ENCODE data around the gene HDAC6. TPM values are rescaled to one million over a fixed set of nuclear protein-coding genes. Genes with fewer than 3 reads are reported as not detected.

HDAC6 gene
- total and polyA plus RNA-seq, 4 donors: 39.7 to 90.8 (median 78.4) TPM

- ATAC-seq (ENCODE audit: insufficient read depth, low FRiP score) (no peak), DNase-seq (no peak)
- Histone ChIP-seq H3K4me1 (ENCODE audit: control insufficient read depth in 5 of 5, insufficient read depth in 5 of 5, low read length in 5 of 5) (no peaks in the 10 kb centered on the region), H3K9ac (ENCODE audit: insufficient read depth in 1 of 2, low read length in 2 of 2) (no peak within 1 kb of the TSS), H3K27me3 (ENCODE audit: control insufficient read depth in 3 of 3, insufficient read depth in 3 of 3, low read length in 2 of 3) (peaks cover 0 to 19% (median 2%) of the 10 kb centered on the region in 3 donors), H3K27ac (ENCODE audit: low read depth in 1 of 2, low read length in 1 of 2) (no peak within 1 kb of the TSS), H3K36me3 (ENCODE audit: control insufficient read depth in 4 of 4, insufficient read depth in 4 of 4, low read length in 4 of 4) (peaks cover 0 to 10% (median 0%) of the 10 kb centered on the region in 4 donors), H3K9me3 (ENCODE audit: control insufficient read depth in 4 of 4, insufficient read depth in 3 of 4, low read length in 3 of 4) (peaks cover 0 to 25% (median 0%) of the 10 kb centered on the region in 4 donors), H3K4me3 (no peak within 1 kb of the TSS)
- no peak for TF ChIP-seq CTCF (IDR thresholded peaks at IDR 0.05; ENCODE audit: control extremely low read depth, extremely low read depth)
- 20 to 66% methylated on average over 31 to 67 of the region's 67 CpGs for WGBS, 2 donors
Observed at GRCh38 chrX:48826135-48826875, 24.4 kb downstream of the HDAC6 start, which contains the start of gene ERAS. Gene ERAS, plus strand, starts transcription at chrX:48826513. Its CDS starts 2,611 bp downstream, at chrX:48829124.

- no peak overlapping the region for H3K4me3 ChIP-seq
- no peak for DNase-seq
- H3K4me1 ChIP-seq (ENCODE audit: control insufficient read depth in 5 of 5, insufficient read depth in 5 of 5, low read length in 5 of 5): no peaks in the 10 kb centered on the region
- H3K36me3 ChIP-seq (ENCODE audit: control insufficient read depth in 4 of 4, insufficient read depth in 4 of 4, low read length in 4 of 4): peaks cover 0 to 8% (median 0%) of the 10 kb centered on the region in 4 donors
- WGBS, 2 donors: 25 to 58% methylated on average over 16 to 73 of the region's 73 CpGs
- TF ChIP-seq CTCF (IDR thresholded peaks at IDR 0.05; ENCODE audit: control extremely low read depth, extremely low read depth): no peak
- no peak for ATAC-seq (ENCODE audit: insufficient read depth, low FRiP score)
- no peak overlapping the region for H3K9ac ChIP-seq (ENCODE audit: insufficient read depth in 1 of 2, low read length in 2 of 2)
- H3K27ac ChIP-seq (ENCODE audit: low read depth in 1 of 2, low read length in 1 of 2): no peak overlapping the region
- peaks cover 0 to 28% (median 0%) of the 10 kb centered on the region in 4 donors for H3K9me3 ChIP-seq (ENCODE audit: control insufficient read depth in 4 of 4, insufficient read depth in 3 of 4, low read length in 3 of 4)
- peaks cover 2 to 22% (median 2%) of the 10 kb centered on the region in 3 donors for H3K27me3 ChIP-seq (ENCODE audit: control insufficient read depth in 3 of 3, insufficient read depth in 3 of 3, low read length in 2 of 3)
Observed at GRCh38 chrX:48826876-48827653, 25.2 kb downstream of the HDAC6 start.

GRCh38 chrX:48827654-48827968 lies 25.7 kb downstream of the HDAC6 start:
- H3K4me1 ChIP-seq (ENCODE audit: control insufficient read depth in 5 of 5, insufficient read depth in 5 of 5, low read length in 5 of 5): no peaks in the 10 kb centered on the region
- H3K27ac ChIP-seq (ENCODE audit: low read depth in 1 of 2, low read length in 1 of 2): no peak overlapping the region
- DNase-seq: no peak
- ATAC-seq (ENCODE audit: insufficient read depth, low FRiP score): no peak
- peaks cover 0 to 28% (median 0%) of the 10 kb centered on the region in 4 donors for H3K9me3 ChIP-seq (ENCODE audit: control insufficient read depth in 4 of 4, insufficient read depth in 3 of 4, low read length in 3 of 4)
- H3K27me3 ChIP-seq (ENCODE audit: control insufficient read depth in 3 of 3, insufficient read depth in 3 of 3, low read length in 2 of 3): peaks cover 2 to 26% (median 3%) of the 10 kb centered on the region in 3 donors
- H3K9ac ChIP-seq (ENCODE audit: insufficient read depth in 1 of 2, low read length in 2 of 2): no peak overlapping the region
- peaks cover 0 to 8% (median 0%) of the 10 kb centered on the region in 4 donors for H3K36me3 ChIP-seq (ENCODE audit: control insufficient read depth in 4 of 4, insufficient read depth in 4 of 4, low read length in 4 of 4)
- H3K4me3 ChIP-seq: no peak overlapping the region
- WGBS, 2 donors: 45 to 71% methylated on average over 4 of the region's 4 CpGs
- no peak for TF ChIP-seq CTCF (IDR thresholded peaks at IDR 0.05; ENCODE audit: control extremely low read depth, extremely low read depth)

Measured in lung (tissue), 12 donors.